GM23338 (cell line): Measurements from ENCODE around the gene LY86. TPM values are rescaled to one million over a fixed set of nuclear protein-coding genes. Genes with fewer than 3 reads are reported as not detected.

Source experiments
- ATAC-seq: fragments of 200-7000 bp; cut with Tn5 transposase; 3 replicates; pipeline ENCODE4 v1.9.1; 2020
- DNase-seq: peaks from one replicate; pipeline ENCODE4 v3.0.0-alpha.2; 2015; ENCODE audit warnings: low spot score
- H2AFZ ChIP-seq: fragments of 200-600 bp; sonication (generic); 2 replicates; pipeline ENCODE4 v1.8.0; 2016; ENCODE audit warnings: antibody characterized with exemption, mild to moderate bottlenecking, moderate library complexity
- H3F3A ChIP-seq: fragments of 200-600 bp; sonication (generic); replicated peaks from 2 replicates; pipeline ENCODE4 v1.8.0; 2017; ENCODE audit warnings: antibody characterized with exemption, mixed run types, low read depth
- H3K27ac ChIP-seq: fragments of 200-600 bp; sonication (generic); 2 replicates; pipeline ENCODE4 v1.6.1; 2016; ENCODE audit warnings: low read depth
- H3K27me3 ChIP-seq: fragments of 200-600 bp; sonication (generic); 2 replicates; pipeline ENCODE4 v1.8.0; 2016; ENCODE audit warnings: mild to moderate bottlenecking, mixed run types, moderate library complexity; ENCODE audit not compliant: insufficient read depth
- H3K36me3 ChIP-seq: fragments of 200-600 bp; sonication (generic); 2 replicates; pipeline ENCODE4 v1.8.0; 2016; ENCODE audit warnings: mild to moderate bottlenecking; ENCODE audit not compliant: insufficient read depth
- H3K4me1 ChIP-seq: fragments of 200-600 bp; sonication (generic); 2 replicates; pipeline ENCODE4 v1.8.0; 2016; ENCODE audit warnings: mild to moderate bottlenecking, moderate library complexity; ENCODE audit not compliant: insufficient read depth
- H3K4me2 ChIP-seq: fragments of 200-600 bp; sonication (generic); 2 replicates; pipeline ENCODE4 v1.7.1; 2017; ENCODE audit warnings: mixed run types
- H3K4me3 ChIP-seq: fragments of 200-600 bp; sonication (generic); 2 replicates; pipeline ENCODE4 v1.6.1; 2016; ENCODE audit warnings: mixed run types
- H3K79me2 ChIP-seq: fragments of 200-600 bp; sonication (generic); replicated peaks from 2 replicates; pipeline ENCODE4 v1.8.0; 2017; ENCODE audit warnings: mild to moderate bottlenecking; ENCODE audit not compliant: insufficient read depth
- H3K9me2 ChIP-seq: fragments of 200-600 bp; sonication (generic); 2 replicates; pipeline ENCODE4 v1.8.0; 2017; ENCODE audit not compliant: insufficient read depth
- H4K20me1 ChIP-seq: fragments of 200-600 bp; sonication (generic); replicated peaks from 2 replicates; pipeline ENCODE4 v1.8.0; 2017; ENCODE audit warnings: mild to moderate bottlenecking; ENCODE audit not compliant: insufficient read depth
- H3K27ac Mint-ChIP-seq: 2 replicates; pipeline ENCODE4 v1.8.0; 2020; ENCODE audit warnings: inconsistent platforms, mild to moderate bottlenecking, moderate library complexity, mixed read lengths
- H3K27me3 Mint-ChIP-seq: 3 replicates; pipeline ENCODE4 v1.8.0; 2022; ENCODE audit warnings: low read depth, mild to moderate bottlenecking, moderate library complexity, mixed read lengths, inconsistent platforms; ENCODE audit not compliant: insufficient read depth, poor library complexity
- H3K36me3 Mint-ChIP-seq: 3 replicates; pipeline ENCODE4 v1.8.0; 2021; ENCODE audit warnings: low read depth, mild to moderate bottlenecking, inconsistent platforms, moderate library complexity, mixed read lengths
- H3K4me1 Mint-ChIP-seq: 3 replicates; pipeline ENCODE4 v1.8.0; 2020; ENCODE audit warnings: mild to moderate bottlenecking, inconsistent platforms, mixed read lengths
- H3K4me3 Mint-ChIP-seq: 3 replicates; pipeline ENCODE4 v1.8.0; 2021; ENCODE audit warnings: moderate library complexity, mild to moderate bottlenecking, inconsistent platforms, mixed read lengths
- H3K9me3 Mint-ChIP-seq: 3 replicates; pipeline ENCODE4 v1.8.0; 2020; ENCODE audit warnings: moderate library complexity, mild to moderate bottlenecking, inconsistent platforms, mixed read lengths
- CREB1 ChIP-seq: fragments of 250-450 bp; sonication (Bioruptor Pico); IDR thresholded peaks from 2 replicates; pipeline ENCODE4 v1.5.0; 2020; ENCODE audit warnings: low read depth, mild to moderate bottlenecking, moderate library complexity
- JUNB ChIP-seq: IDR thresholded peaks from one replicate; pipeline ENCODE4 v1.6.1; 2016; ENCODE audit warnings: antibody characterized with exemption; ENCODE audit not compliant: unreplicated experiment
- POLR2AphosphoS5 ChIP-seq: IDR thresholded peaks from 2 replicates; pipeline ENCODE4 v1.6.1; 2016; ENCODE audit warnings: antibody characterized with exemption, low read depth
- ZNF114 ChIP-seq: fragments of 250-450 bp; sonication (Bioruptor Pico); IDR thresholded peaks from 2 replicates; pipeline ENCODE4 v1.5.0; 2020; ENCODE audit warnings: mild to moderate bottlenecking, moderate library complexity
- ZNF331 ChIP-seq: fragments of 250-450 bp; sonication (Bioruptor Pico); IDR thresholded peaks from 2 replicates; pipeline ENCODE4 v1.5.0; 2020; ENCODE audit warnings: low read depth, mild to moderate bottlenecking, moderate library complexity
- polyA plus RNA-seq: library from polyadenylated mRNA; unstranded; fragments of >200 nt; fragmentation: Nextera tagmentation; extraction: Ambion mirVana; gene quantifications from 2 replicates; pipeline ENCODE4 v1.2.1, GENCODE V29; 2016
- total RNA-seq: library from RNA; depleted of rRNA; stranded (reverse); fragments of >200 nt; shearing (Covaris generic); gene quantifications from 2 replicates; pipeline ENCODE4 v1.2.3, GENCODE V29; 2014
- TF ChIP-seq, protein P1 (sequence below): fragments of 250-450 bp; sonication (Bioruptor Pico); IDR thresholded peaks from 2 replicates; pipeline ENCODE4 v1.5.0; 2020; ENCODE audit warnings: mild to moderate bottlenecking, moderate library complexity
- TF ChIP-seq, protein P2 (sequence below): IDR thresholded peaks from 2 replicates; pipeline ENCODE4 v1.6.1; 2016; ENCODE audit warnings: antibody characterized with exemption
- TF ChIP-seq, protein P3 (sequence below): IDR thresholded peaks from one replicate; pipeline ENCODE4 v1.6.1; 2018; ENCODE audit warnings: antibody characterized with exemption; ENCODE audit not compliant: unreplicated experiment
- TF ChIP-seq, protein P4 (sequence below), 2 experiments: fragments of 200-600 bp in 1 of 2; sonication (generic) in 1 of 2; conservative IDR thresholded peaks; 2 replicates each; pipeline versions ENCODE4 v1.5.1 to v1.6.1; 2016 to 2017; ENCODE audit warnings: antibody characterized with exemption in 2 of 2, low read depth in 2 of 2, mild to moderate bottlenecking in 2 of 2, moderate library complexity in 1 of 2

LY86 gene
- total and polyA plus RNA-seq, 2 experiments from 2014 or later, result 0.29 TPM; not detected in 1

DNA sequence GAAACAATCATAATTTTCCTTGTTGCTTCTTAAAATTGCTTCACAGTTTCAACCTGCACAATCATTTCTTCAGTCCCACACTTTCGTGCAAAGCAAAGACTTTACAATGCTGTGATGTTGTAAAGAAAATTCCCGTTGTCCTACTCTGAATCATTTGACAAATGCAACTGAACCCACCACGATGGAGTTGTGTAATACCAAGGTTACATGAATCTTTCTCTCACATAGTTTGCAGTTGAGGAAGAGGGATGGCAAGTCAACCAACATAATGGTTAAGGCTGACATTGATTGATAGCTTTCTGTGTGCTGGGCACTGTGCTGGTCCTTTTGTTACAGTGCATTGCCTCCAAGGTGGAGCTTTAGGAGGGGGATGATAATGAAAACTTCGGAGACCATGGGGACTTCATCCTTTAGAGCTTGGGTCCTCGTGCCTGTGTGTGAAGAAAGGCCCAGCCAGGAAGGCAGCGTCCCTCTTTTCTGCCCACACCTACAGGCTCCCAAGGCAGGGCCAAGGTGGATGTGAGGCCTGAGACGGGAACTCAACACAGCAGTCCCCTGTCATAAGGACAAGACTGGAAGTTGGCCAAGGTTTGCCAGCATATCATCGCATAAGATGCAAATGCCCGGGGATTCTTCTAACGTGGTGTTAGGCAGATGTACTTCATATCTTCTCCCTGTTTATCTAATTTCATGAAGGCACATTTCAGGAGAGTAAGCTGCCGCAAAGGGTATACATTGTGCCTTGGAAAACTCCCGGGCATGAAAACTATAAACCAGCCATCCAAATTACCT is 96.9 kb downstream of the LY86 start (continued):
- TF ChIP-seq, protein P1, sequence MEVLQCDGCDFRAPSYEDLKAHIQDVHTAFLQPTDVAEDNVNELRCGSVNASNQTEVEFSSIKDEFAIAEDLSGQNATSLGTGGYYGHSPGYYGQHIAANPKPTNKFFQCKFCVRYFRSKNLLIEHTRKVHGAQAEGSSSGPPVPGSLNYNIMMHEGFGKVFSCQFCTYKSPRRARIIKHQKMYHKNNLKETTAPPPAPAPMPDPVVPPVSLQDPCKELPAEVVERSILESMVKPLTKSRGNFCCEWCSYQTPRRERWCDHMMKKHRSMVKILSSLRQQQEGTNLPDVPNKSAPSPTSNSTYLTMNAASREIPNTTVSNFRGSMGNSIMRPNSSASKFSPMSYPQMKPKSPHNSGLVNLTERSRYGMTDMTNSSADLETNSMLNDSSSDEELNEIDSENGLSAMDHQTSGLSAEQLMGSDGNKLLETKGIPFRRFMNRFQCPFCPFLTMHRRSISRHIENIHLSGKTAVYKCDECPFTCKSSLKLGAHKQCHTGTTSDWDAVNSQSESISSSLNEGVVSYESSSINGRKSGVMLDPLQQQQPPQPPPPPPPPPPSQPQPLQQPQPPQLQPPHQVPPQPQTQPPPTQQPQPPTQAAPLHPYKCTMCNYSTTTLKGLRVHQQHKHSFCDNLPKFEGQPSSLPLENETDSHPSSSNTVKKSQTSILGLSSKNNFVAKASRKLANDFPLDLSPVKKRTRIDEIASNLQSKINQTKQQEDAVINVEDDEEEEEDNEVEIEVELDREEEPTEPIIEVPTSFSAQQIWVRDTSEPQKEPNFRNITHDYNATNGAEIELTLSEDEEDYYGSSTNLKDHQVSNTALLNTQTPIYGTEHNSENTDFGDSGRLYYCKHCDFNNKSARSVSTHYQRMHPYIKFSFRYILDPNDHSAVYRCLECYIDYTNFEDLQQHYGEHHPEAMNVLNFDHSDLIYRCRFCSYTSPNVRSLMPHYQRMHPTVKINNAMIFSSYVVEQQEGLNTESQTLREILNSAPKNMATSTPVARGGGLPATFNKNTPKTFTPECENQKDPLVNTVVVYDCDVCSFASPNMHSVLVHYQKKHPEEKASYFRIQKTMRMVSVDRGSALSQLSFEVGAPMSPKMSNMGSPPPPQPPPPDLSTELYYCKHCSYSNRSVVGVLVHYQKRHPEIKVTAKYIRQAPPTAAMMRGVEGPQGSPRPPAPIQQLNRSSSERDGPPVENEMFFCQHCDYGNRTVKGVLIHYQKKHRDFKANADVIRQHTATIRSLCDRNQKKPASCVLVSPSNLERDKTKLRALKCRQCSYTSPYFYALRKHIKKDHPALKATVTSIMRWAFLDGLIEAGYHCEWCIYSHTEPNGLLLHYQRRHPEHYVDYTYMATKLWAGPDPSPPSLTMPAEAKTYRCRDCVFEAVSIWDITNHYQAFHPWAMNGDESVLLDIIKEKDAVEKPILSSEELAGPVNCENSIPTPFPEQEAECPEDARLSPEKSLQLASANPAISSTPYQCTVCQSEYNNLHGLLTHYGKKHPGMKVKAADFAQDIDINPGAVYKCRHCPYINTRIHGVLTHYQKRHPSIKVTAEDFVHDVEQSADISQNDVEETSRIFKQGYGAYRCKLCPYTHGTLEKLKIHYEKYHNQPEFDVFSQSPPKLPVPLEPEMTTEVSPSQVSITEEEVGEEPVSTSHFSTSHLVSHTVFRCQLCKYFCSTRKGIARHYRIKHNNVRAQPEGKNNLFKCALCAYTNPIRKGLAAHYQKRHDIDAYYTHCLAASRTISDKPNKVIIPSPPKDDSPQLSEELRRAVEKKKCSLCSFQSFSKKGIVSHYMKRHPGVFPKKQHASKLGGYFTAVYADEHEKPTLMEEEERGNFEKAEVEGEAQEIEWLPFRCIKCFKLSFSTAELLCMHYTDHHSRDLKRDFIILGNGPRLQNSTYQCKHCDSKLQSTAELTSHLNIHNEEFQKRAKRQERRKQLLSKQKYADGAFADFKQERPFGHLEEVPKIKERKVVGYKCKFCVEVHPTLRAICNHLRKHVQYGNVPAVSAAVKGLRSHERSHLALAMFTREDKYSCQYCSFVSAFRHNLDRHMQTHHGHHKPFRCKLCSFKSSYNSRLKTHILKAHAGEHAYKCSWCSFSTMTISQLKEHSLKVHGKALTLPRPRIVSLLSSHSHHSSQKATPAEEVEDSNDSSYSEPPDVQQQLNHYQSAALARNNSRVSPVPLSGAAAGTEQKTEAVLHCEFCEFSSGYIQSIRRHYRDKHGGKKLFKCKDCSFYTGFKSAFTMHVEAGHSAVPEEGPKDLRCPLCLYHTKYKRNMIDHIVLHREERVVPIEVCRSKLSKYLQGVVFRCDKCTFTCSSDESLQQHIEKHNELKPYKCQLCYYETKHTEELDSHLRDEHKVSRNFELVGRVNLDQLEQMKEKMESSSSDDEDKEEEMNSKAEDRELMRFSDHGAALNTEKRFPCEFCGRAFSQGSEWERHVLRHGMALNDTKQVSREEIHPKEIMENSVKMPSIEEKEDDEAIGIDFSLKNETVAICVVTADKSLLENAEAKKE (CRISPR knock-in tag), result no peak
- TF ChIP-seq POLR2AphosphoS5, result no peak
- TF ChIP-seq, protein P2, sequence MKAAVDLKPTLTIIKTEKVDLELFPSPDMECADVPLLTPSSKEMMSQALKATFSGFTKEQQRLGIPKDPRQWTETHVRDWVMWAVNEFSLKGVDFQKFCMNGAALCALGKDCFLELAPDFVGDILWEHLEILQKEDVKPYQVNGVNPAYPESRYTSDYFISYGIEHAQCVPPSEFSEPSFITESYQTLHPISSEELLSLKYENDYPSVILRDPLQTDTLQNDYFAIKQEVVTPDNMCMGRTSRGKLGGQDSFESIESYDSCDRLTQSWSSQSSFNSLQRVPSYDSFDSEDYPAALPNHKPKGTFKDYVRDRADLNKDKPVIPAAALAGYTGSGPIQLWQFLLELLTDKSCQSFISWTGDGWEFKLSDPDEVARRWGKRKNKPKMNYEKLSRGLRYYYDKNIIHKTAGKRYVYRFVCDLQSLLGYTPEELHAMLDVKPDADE, result no peak
- TF ChIP-seq CREB1 (CRISPR knock-in tag), result no peak

DNA sequence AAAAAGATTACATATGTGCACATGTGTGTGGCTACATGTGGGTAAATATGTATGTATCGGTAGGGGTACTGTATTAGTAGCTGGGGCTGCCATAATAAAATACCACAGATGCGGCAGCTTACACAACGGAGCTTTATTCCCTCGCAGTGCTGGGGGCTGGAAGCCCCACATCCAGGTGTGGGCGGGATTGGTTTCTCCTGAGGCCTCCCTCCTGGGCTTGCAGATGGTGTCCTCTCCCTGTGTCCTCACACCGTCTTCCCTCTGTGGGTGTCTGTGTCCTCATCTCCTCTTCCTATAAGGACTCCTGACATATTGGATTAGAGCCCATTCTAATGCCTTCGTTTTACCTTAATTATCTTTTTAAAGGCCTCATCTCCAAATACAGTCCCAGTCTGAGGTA is 97.7 kb downstream of the LY86 start:
- H3K4me3 ChIP-seq, result peak overlapping the region; percentile 41
- no peaks in the 10 kb centered on the region for H3F3A ChIP-seq
- H3K27ac Mint-ChIP-seq, result peak overlapping the region; percentile 99; the same call in 1 of the 2 replicates
- H3K4me1 Mint-ChIP-seq, result peaks cover 37% of the 10 kb centered on the region
- H3K27ac ChIP-seq, result peak overlapping the region; percentile 46; the same call in 1 of the 2 replicates
- H3K36me3 ChIP-seq, result no peaks in the 10 kb centered on the region
- no peak overlapping the region for H2AFZ ChIP-seq
- H3K4me2 ChIP-seq, result peak overlapping the region; percentile 70
- H3K9me2 ChIP-seq, result no peaks in the 10 kb centered on the region
- H3K4me3 Mint-ChIP-seq, result peak overlapping the region; percentile 82
- ATAC-seq (no peak), DNase-seq (no peak)
- peaks cover 2% of the 10 kb centered on the region; the same call in 2 of the 3 replicates for H3K9me3 Mint-ChIP-seq
- H3K27me3 Mint-ChIP-seq, result peaks cover 9% of the 10 kb centered on the region
- H3K36me3 Mint-ChIP-seq, result peaks cover 6% of the 10 kb centered on the region; the same call in 2 of the 3 replicates
- no peaks in the 10 kb centered on the region for H3K27me3 ChIP-seq
- peaks cover 27% of the 10 kb centered on the region for H3K4me1 ChIP-seq
- no peaks in the 10 kb centered on the region for H3K79me2 ChIP-seq
- no peaks in the 10 kb centered on the region for H4K20me1 ChIP-seq
- TF ChIP-seq JUNB (no peak), ZNF331 (CRISPR knock-in tag) (no peak), ZNF114 (CRISPR knock-in tag) (no peak), POLR2AphosphoS5 (no peak)
- TF ChIP-seq, protein P3, sequence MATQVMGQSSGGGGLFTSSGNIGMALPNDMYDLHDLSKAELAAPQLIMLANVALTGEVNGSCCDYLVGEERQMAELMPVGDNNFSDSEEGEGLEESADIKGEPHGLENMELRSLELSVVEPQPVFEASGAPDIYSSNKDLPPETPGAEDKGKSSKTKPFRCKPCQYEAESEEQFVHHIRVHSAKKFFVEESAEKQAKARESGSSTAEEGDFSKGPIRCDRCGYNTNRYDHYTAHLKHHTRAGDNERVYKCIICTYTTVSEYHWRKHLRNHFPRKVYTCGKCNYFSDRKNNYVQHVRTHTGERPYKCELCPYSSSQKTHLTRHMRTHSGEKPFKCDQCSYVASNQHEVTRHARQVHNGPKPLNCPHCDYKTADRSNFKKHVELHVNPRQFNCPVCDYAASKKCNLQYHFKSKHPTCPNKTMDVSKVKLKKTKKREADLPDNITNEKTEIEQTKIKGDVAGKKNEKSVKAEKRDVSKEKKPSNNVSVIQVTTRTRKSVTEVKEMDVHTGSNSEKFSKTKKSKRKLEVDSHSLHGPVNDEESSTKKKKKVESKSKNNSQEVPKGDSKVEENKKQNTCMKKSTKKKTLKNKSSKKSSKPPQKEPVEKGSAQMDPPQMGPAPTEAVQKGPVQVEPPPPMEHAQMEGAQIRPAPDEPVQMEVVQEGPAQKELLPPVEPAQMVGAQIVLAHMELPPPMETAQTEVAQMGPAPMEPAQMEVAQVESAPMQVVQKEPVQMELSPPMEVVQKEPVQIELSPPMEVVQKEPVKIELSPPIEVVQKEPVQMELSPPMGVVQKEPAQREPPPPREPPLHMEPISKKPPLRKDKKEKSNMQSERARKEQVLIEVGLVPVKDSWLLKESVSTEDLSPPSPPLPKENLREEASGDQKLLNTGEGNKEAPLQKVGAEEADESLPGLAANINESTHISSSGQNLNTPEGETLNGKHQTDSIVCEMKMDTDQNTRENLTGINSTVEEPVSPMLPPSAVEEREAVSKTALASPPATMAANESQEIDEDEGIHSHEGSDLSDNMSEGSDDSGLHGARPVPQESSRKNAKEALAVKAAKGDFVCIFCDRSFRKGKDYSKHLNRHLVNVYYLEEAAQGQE, result no peak
- TF ChIP-seq, protein P4, sequence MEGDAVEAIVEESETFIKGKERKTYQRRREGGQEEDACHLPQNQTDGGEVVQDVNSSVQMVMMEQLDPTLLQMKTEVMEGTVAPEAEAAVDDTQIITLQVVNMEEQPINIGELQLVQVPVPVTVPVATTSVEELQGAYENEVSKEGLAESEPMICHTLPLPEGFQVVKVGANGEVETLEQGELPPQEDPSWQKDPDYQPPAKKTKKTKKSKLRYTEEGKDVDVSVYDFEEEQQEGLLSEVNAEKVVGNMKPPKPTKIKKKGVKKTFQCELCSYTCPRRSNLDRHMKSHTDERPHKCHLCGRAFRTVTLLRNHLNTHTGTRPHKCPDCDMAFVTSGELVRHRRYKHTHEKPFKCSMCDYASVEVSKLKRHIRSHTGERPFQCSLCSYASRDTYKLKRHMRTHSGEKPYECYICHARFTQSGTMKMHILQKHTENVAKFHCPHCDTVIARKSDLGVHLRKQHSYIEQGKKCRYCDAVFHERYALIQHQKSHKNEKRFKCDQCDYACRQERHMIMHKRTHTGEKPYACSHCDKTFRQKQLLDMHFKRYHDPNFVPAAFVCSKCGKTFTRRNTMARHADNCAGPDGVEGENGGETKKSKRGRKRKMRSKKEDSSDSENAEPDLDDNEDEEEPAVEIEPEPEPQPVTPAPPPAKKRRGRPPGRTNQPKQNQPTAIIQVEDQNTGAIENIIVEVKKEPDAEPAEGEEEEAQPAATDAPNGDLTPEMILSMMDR (conservative IDR thresholded peaks at IDR 0.05; ENCODE audit: low read depth in 2 of 2), result no peak
- TF ChIP-seq, protein P2, result no peak
